Activated T-cell treated with anti-CD3 and anti-CD28 coated beads for 24 hours (primary cell): ENCODE measurements around the gene SH2D3C.

Source experiments
- DNase-seq: peaks from one replicate; pipeline ENCODE4 v3.0.0-alpha.2; 2020; ENCODE audit warnings: low read depth

The SH2D3C gene

GRCh38 chr9:127778280-127779135 lies at the start of gene SH2D3C:
SH2D3C (minus strand) TSS chr9:127778666; CDS start chr9:127778627, 39 bp downstream.
- no peak for DNase-seq

GRCh38 chr9:127826253-127826913 lies 47.9 kb upstream of the SH2D3C start:
- DNase-seq: no peak

- no peak for DNase-seq
Observed at GRCh38 chr9:127825319-127826051, 47.0 kb upstream of the SH2D3C start.

- no peak for DNase-seq
Observed at GRCh38 chr9:127822108-127822507, 43.6 kb upstream of the SH2D3C start.

- no peak for DNase-seq
Observed at GRCh38 chr9:127818574-127818973, 40.1 kb upstream of the SH2D3C start.

GRCh38 chr9:127817881-127818434 lies 39.5 kb upstream of the SH2D3C start:
- no peak for DNase-seq

GRCh38 chr9:127816728-127817127 lies 38.3 kb upstream of the SH2D3C start:
- no peak for DNase-seq

- no peak for DNase-seq
Observed at GRCh38 chr9:127816362-127816725, 37.9 kb upstream of the SH2D3C start.

- DNase-seq: no peak
Observed at GRCh38 chr9:127815512-127816361, 37.3 kb upstream of the SH2D3C start.

GRCh38 chr9:127814619-127815511 lies 36.4 kb upstream of the SH2D3C start:
- no peak for DNase-seq

GRCh38 chr9:127813686-127814226 lies 35.3 kb upstream of the SH2D3C start:
- no peak for DNase-seq

GRCh38 chr9:127812936-127813675 lies 34.6 kb upstream of the SH2D3C start:
- DNase-seq: no peak

- no peak for DNase-seq
Observed at GRCh38 chr9:127812011-127812410, 33.5 kb upstream of the SH2D3C start.

- DNase-seq: no peak
Observed at GRCh38 chr9:127810378-127811187, 32.1 kb upstream of the SH2D3C start.

GRCh38 chr9:127809540-127810377 lies 31.3 kb upstream of the SH2D3C start:
- DNase-seq: no peak

GRCh38 chr9:127809002-127809539 lies 30.6 kb upstream of the SH2D3C start:
- DNase-seq: no peak

- DNase-seq: no peak
Observed at GRCh38 chr9:127808347-127809001, 30.0 kb upstream of the SH2D3C start.
